AML-193 (cell line): ENCODE measurements around the gene CXXC5.

ENCODE experiments used
- DNase-seq, 2 experiments: peaks; one replicate each; lab custom pipeline; 2025; lab: John Stamatoyannopoulos, UW

The CXXC5 gene

GRCh38 chr5:139638090-139638735, 9.9 kb upstream of the CXXC5 start:
- DNase-seq, result peak in 1 of 2 experiments; percentile 47

DNA sequence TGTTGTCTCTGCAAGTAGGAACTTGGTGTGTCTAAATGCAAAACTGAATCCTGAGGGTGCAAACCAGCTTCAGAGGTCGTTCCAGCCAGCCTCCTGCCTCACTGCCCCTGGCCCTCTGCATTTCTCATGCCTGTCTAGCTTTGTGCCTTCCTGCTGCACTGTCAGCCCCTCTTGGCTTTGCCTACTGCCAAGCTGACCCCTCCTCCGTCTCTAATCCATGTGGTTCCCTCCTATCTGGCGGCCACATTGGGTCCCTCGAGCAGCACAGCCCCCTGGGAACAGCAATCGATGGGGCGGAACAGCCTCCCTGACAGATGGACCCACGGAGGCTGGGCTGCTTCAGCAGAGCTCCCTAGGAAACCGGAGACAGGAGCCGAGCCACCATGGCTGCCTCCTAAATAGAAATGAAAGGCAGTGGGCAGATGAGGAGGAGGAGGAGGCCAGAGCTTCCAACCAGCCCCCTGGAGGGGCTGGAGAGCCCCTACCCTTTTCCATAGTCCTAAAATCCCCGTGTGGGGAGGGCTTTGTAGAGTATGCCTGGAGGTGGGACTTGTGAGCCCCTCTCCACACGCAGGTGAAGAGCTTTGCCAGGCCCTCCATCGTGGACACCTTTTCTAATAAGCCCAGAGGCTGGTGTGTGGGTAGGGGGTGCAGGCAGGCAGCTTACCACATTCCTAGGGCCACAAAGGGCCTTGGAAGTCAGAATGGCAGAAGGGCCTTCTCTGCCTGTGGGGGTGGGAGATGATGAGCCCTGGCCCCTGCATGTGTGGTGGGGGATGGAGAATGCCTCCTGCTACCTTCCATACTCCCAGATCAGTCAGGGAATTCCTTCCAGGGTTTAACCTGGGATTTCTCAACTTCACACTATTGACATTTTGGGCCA, 9.2 kb upstream of the CXXC5 start:
- DNase-seq, result no peak

- no peak for DNase-seq
Measured at GRCh38 chr5:139639619-139640380, 8.3 kb upstream of the CXXC5 start.

DNA sequence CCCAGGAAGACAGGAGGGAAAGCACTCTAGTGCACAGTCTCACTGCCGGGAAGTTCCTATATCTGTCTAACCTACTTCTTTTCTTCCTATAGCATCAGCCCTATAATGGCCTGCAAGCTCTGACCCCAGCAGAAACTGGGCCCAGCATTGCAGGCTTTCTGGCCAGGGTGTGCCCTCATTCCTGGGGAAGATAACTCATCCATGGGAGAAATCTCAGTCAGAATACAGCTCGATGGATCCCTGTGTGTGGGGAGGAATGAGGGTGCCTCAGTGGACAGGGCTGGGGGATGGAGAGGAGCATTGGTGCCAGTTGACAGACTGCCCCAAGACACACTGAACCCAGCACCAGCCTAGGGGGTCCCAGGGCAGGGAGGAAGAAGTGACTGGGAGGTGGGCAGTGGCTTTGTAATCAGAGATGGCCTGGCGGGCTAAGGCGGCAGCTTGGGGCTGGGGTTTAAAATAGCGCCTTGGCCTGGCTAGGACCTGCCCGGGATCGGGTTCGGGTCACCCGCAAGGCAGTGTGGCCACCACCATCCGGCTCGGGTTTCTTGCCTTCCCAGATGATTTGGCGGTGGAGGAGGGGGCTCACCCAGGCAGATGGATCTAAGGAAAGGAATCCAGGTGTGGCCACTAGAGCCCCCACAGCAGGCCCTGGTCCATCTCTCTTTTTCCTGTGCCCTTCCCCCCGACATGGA, 7.6 kb upstream of the CXXC5 start:
- DNase-seq, result no peak

- DNase-seq, result no peak
Measured at GRCh38 chr5:139641116-139642080, 6.8 kb upstream of the CXXC5 start.

DNA sequence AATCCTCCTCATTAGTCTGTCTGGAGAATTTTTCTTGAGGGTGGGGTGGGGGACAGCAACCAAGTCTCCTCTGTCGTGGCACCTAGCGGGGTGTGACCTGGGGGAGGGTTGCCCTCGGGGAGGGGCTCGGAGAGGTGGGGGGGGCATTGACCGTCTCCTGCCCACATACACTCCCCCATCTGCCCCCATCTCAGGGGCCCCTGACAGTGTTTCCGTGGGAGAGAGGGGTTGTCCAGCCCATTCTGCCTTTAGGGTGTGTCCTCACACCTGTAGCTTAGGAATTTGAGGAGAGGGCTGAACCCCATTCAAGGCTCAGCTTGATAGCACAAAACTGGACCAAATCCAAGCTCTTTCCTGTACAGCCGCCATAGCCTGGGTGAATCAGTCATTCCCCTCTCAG, 5.9 kb upstream of the CXXC5 start:
- DNase-seq, result no peak

DNA sequence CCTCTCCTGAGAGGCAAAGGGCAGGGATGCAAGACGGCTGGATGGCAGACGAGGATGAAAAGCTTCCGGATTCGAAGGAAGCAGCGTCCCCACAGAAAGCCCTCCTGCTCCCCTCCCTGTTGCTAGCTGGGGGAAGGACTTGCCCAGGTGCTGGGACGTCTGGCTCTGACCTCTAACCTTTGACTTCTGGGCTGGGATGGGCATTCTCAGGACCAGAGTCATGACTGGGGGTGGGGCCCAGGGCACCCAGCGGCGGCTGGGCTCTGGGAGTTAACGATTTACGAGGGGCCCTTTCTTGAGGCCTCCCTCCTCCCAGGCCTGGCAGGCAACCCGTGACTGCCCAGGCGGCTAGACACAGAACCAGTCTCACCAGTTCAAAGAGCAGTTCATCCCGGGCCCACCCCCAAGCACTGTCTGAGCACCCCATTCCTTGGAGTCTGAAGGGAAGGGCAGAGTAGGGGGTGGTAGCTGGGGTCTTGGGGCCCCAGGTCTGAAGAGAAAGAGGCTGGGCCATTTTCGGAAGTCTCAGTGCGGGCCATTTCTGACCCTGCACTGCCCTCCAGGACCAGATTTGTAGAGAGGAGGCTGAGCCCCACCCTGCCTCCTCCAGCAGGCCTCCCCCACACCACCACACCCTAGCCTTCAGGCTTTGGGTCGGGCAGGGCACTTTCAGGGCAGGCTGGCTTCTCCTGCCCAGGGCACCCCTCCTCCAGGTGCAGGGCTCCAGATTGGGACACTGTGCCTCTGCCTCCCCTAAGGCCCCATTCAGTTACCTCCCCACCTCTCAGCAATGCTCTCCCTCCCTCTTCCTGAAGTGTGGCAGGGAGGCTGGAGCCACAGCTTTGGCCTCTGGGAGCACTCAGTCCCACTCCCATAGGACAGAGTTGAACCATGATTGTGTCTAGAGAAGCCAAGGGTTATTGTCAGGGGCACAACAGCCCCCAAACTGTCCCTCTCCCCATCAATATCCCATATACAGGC, 5.0 kb upstream of the CXXC5 start:
- DNase-seq, result no peak

DNA sequence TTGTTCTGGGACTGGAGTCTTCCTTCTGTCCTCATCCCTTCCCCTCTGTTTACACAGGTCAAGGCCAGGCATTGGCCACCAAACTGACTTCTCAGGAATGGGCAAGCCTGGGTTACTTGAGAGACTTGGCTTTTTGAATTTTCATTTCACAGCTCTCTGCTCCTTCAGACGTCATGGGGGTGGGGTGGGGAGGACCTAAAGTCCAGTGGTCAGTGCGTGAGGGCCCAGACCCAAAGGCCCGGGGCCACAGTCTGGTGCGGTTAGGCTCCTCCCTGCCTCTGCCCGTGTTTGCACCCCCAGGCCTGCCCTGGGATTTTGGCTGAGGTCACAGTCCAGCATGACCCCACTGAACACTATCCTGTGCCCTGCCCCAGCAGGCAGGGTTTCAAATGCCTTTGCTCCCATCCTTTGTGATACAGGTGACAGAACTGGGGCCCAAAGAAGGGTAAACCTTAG, 4.1 kb upstream of the CXXC5 start:
- no peak for DNase-seq

DNA sequence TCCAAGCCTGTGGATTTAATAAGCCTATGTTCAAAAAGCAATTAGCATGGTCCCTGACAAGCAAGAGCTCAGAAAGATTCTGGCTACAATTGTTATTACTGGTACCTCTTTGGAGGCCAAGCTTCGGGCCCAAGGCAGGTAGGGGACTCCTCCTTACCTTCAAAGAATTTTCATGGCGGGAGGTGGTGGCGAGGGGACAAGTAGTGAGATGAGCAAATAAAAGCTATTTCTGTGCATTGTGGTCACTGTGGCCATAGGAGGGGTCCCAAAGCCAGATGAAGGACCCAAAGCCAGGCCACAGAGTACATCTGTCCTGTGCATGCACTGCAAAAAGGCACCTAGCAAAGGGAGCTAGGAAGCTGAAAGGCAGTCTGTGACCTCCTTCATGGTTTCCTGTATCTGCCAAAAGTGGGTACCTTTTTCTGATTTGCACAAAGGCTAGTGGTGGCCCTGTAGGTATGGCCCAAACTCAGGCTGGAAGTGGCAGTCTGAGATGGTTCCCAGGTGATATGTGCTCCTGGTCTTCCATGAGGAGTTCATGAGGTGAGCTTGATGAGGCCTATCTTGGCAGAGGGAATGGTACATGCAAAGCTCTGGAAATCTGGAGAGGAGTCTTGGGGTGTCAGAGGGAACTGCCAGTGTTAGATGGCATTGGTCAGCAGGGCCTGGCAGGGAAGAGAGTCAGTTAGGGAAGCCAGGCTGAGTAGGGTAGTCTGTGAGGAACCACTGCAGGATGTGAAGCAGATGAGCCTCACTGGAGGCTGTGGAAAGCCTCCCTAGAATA, 3.3 kb upstream of the CXXC5 start:
- no peak for DNase-seq

DNA sequence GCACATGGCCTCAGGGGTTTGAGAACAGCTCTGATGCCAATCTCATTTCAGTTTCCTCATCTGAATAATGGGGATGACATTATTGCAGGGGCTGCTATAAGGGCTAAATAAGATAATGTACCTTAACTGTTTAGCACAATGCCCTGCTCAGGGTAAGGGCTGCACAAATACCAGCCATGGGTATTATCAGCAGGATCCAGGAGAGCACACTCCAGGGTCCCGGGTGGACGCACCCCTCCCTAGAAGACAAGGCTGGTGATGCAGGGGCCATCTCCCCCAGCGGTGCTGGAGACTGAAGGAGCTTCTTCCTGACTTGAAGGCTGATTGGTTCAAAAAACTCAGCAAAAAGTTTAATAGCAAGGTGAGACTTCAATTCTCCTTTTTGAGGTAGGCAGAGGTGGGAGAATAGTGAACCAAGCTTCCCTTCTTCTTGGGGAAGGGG, 2.7 kb upstream of the CXXC5 start:
- no peak for DNase-seq

DNA sequence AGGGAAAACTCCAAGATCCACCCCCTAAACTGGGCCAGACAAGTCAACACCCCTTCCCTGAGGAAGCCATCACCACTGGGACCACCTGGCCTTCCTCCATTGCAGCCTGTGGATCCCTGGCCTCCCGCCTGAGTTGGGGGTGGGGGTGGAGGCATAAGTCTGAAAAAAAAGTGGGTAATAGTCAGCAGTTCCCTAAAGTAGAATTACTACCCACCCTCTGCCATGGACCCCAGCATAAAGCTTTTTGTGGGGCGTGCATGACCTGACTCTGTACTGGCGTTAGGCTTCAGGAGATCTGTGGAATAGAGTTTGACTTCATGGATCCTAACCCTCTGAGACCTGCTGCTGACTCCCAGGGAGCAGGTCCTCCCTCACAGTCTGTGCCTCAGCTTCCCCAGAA, 2.0 kb upstream of the CXXC5 start:
- DNase-seq, result no peak

DNA sequence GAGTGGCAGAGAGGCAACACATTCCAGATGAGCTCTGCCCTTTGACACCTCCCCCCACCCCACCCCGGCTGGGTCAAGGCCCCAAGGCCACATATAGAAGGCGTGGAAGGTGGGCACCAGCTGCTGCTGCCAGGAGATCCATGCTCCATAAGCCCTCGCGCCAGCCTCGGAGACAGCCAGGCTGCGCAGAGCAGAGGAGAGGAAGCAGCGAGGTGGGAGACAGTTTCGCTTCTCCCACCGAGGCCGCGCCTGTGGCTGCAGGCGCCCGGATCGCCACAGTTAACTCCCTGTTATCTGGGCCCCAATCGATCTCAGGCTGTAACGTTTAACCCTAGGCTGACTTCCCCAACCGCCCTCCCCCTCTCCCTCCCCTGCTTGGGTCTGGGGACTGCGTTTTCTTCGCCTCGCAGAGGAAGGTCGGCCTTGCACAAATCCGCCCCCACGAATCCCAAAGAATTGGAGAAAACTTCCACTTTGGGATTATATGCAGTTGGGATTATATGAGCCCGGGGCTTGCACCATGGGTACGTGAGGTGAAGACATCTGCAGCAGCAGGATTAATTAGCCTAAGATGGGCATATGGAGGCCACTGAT, 1.1 kb upstream of the CXXC5 start:
- no peak for DNase-seq

DNA sequence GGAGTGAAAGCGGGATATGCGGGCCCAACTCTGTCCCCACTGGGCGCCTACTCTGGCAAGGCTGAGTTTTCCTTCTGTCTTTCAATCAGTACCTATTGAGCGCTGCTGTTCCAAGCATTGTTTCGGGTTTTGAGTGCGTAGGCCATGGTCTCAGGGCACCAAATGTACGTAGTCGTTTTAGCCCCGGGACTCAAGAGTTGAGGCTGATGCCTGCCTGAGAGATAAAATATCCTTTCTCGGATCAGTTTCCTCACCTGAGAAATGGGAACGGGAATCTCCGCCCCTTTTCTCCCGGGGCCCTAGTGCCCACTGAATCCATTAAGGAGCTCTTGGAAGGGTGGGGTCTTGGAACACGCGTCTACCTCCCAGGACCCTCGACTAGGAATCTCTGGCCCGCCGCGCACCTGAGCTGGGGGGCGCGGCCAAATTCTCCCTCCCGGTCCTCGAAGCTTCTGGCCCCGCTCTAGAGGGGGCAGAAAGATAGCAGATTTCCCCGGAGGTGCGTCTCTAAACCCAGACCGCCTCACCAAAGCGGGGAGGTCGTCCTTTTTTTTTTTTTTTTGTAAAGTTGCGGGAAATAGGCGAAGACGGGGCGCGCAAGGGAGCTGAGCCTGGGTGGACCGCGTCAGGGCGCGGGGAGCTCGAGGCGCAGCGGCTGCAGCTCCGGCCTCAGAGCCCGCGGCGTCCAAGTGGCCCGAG, 494 bp upstream of the CXXC5 start:
- DNase-seq, result no peak

GRCh38 chr5:139649082-139649991, 1.2 kb downstream of the CXXC5 start:
- DNase-seq, result peak; percentile 31 to 46

DNA sequence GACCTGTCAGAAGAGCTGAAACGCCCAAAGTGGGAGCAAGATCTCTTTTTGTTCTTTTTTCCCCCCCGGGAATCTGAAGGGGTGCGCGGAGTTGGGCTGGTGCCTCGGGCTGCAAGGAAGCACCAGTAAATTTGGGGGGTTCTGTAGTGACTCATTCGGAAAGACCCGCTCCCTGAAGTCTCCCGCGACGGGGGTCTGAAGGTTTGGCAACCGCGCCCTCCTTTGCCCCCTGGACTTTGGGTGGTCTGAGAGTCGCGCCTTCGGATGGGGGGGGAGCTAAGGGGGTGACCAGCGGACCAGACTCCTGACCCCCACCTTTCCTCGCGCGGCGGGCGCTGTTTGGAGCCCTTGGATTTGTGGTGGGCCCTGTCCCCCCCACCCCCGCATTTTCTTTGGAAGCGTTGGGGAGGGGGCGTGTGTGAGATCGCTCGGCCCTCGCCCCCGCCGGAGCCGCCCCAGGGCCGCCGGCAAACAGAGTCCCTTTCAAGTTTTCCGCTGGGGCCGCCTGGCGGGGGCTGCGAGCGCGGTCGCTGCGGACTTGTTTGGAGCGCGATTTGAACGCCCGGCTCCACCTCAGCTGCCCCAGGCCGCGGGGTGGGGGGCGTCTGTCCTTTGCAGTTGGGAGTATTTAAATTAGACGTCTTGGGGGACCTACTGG, 2.0 kb downstream of the CXXC5 start:
- DNase-seq, result no peak

DNA sequence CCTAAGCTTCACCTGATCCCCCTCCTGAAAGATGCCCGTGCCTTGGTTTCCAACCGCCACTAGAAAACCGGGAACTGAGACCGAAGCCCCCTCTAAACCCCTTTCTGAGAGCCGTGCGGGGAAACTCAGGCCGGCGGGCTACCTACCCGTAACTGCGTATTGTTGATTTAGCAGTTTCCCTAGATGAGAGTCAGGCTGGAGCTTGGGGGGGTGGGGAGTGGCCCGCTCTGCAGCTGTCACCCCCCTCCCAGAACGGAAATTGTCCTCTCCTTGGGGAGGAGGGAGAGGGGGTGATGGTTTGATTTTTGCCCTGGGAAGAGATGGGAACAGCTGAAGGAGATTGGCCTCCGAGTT, 2.5 kb downstream of the CXXC5 start:
- no peak for DNase-seq
